K562 (cell line): ENCODE measurements around the gene USP28. TPM values are rescaled to one million over a fixed set of nuclear protein-coding genes. Genes with fewer than 3 reads are reported as not detected.

ENCODE experiments used
- BRD9 ChIP-seq: fragments of 450-650 bp; IDR thresholded peaks from 2 replicates; pipeline ENCODE4 v1.6.1; 2018; ENCODE audit warnings: low read depth; ENCODE audit not compliant: partially characterized antibody
- CEBPB ChIP-seq: fragments of 450-650 bp; IDR thresholded peaks from 2 replicates; pipeline ENCODE4 v1.6.1; 2016; ENCODE audit warnings: missing genetic modification characterization, missing compliant biosample characterization
- ESRRA ChIP-seq: fragments of 450-650 bp; IDR thresholded peaks from 2 replicates; pipeline ENCODE4 v1.6.1; 2014; ENCODE audit warnings: low read depth, mild to moderate bottlenecking, moderate library complexity, borderline replicate concordance
- FOXA3 ChIP-seq, 2 experiments: fragments of 450-650 bp in 1 of 2; sonication (generic) in 1 of 2; formaldehyde crosslinking; IDR thresholded peaks in 1 of 2; conservative IDR thresholded peaks in 1 of 2; 2 replicates each; pipeline versions ENCODE4 v1.4.0 to v1.8.0; 2020 to 2022; ENCODE audit warnings: mild to moderate bottlenecking in 2 of 2, missing genetic modification reagents in 1 of 2
- IFI16 ChIP-seq: fragments of 250-450 bp; sonication (Bioruptor Pico); IDR thresholded peaks from 2 replicates; pipeline ENCODE4 v2.1.2; 2022; ENCODE audit warnings: mild to moderate bottlenecking, inconsistent platforms
- IRF2 ChIP-seq: sonication (generic); formaldehyde crosslinking; IDR thresholded peaks from 2 replicates; pipeline ENCODE4 v1.8.1; 2022; ENCODE audit warnings: mild to moderate bottlenecking, missing genetic modification reagents
- KDM5B ChIP-seq: fragments of 200-600 bp; sonication (generic); IDR thresholded peaks from 2 replicates; pipeline ENCODE4 v1.6.1; 2012; ENCODE audit warnings: low read depth, mild to moderate bottlenecking, moderate library complexity, low read length, control low read depth, inconsistent platforms; ENCODE audit not compliant: insufficient replicate concordance
- MAFG ChIP-seq: fragments of 450-650 bp; conservative IDR thresholded peaks from 2 replicates; pipeline ENCODE4 v1.6.1; 2016; ENCODE audit warnings: missing genetic modification characterization, missing compliant biosample characterization
- MTA2 ChIP-seq: fragments of 450-650 bp; IDR thresholded peaks from 2 replicates; pipeline ENCODE4 v1.6.1; 2016; ENCODE audit warnings: low read depth
- NFE2L1 ChIP-seq: fragments of 450-650 bp; IDR thresholded peaks from 2 replicates; pipeline ENCODE4 v1.6.1; 2016; ENCODE audit warnings: missing genetic modification characterization, low read depth, mild to moderate bottlenecking, missing compliant biosample characterization, moderate library complexity, borderline replicate concordance
- PHTF2 ChIP-seq: fragments of 250-450 bp; sonication (Bioruptor Pico); IDR thresholded peaks from 2 replicates; pipeline ENCODE4 v1.5.0; 2021; ENCODE audit warnings: mild to moderate bottlenecking
- RFX7 ChIP-seq: fragments of 250-450 bp; sonication (Bioruptor Pico); IDR thresholded peaks from 2 replicates; pipeline ENCODE4 v1.5.1; 2021; ENCODE audit warnings: mild to moderate bottlenecking
- SETDB1 ChIP-seq: IDR thresholded peaks from one replicate; pipeline ENCODE4 v1.6.1; 2012; ENCODE audit warnings: low read length, control low read depth, inconsistent platforms
- SMARCB1 ChIP-seq: IDR thresholded peaks from 2 replicates; pipeline ENCODE4 v1.6.1; 2011; ENCODE audit warnings: improper control_type of control experiment, low read depth; ENCODE audit not compliant: insufficient read length
- SMC3 ChIP-seq: conservative IDR thresholded peaks from 2 replicates; pipeline ENCODE4 v1.6.1; 2011; ENCODE audit warnings: low read depth, low read length, improper control_type of control experiment; ENCODE audit not compliant: insufficient read depth
- SREBF2 ChIP-seq: sonication (generic); formaldehyde crosslinking; IDR thresholded peaks from 2 replicates; pipeline ENCODE4 v1.4.0; 2020; ENCODE audit warnings: mild to moderate bottlenecking, missing genetic modification reagents
- STAT5A ChIP-seq: IDR thresholded peaks from 2 replicates; pipeline ENCODE4 v1.6.1; 2012; ENCODE audit warnings: low read length, inconsistent platforms, borderline replicate concordance
- TAF1 ChIP-seq: IDR thresholded peaks from 2 replicates; pipeline ENCODE4 v1.6.1; 2011; ENCODE audit warnings: mild to moderate bottlenecking, low read length, moderate library complexity; ENCODE audit not compliant: insufficient read depth, control insufficient read depth, severe bottlenecking; ENCODE audit errors: extremely low read depth
- TEAD4 ChIP-seq, 2 experiments: sonication (generic) in 1 of 2; formaldehyde crosslinking in 1 of 2; IDR thresholded peaks; 2 replicates each; pipeline versions ENCODE4 v1.6.1 to v1.8.0; 2012 to 2022; ENCODE audit warnings: borderline replicate concordance in 1 of 2, inconsistent platforms in 1 of 2, low read length in 1 of 2, mild to moderate bottlenecking in 1 of 2, missing genetic modification reagents in 1 of 2
- ZKSCAN3 ChIP-seq: fragments of 250-450 bp; sonication (Bioruptor Pico); IDR thresholded peaks from 2 replicates; pipeline ENCODE4 v1.4.0; 2020
- ZNF165 ChIP-seq: fragments of 250-450 bp; sonication (Bioruptor Pico); IDR thresholded peaks from 2 replicates; pipeline ENCODE4 v1.4.0; 2020; ENCODE audit warnings: borderline replicate concordance
- ZNF695 ChIP-seq: fragments of 450-650 bp; formaldehyde crosslinking; IDR thresholded peaks from 2 replicates; pipeline ENCODE4 v1.4.0; 2020; ENCODE audit warnings: mild to moderate bottlenecking, moderate library complexity
- polyA plus RNA-seq, 8 experiments: library from polyadenylated mRNA; depleted of rRNA in 4 of 8; stranded (reverse) in 5 of 8; unstranded in 3 of 8; fragments of >200 nt; fragmentation: Nextera tagmentation in 2 of 8; fragmentation: Illumina TruSeq in 1 of 8; extraction: Ambion mirVana in 2 of 8; extraction: Trizol in 1 of 8; gene quantifications; 2 replicates each; pipeline versions ENCODE4 v1.2.1 to v1.2.3, GENCODE V29; 2011 to 2014; ENCODE audit warnings: inconsistent platforms in 1 of 8, missing spikeins in 1 of 8
- total RNA-seq, 7 experiments: library from RNA; depleted of rRNA in 6 of 7; stranded (reverse); fragments of >200 nt in 6 of 7; fragmentation: Illumina TruSeq in 2 of 7; extraction: Trizol in 2 of 7; gene quantifications; 2 replicates each; pipeline versions ENCODE4 v1.2.1 to v1.2.3, GENCODE V29; 2011 to 2021; ENCODE audit warnings: low replicate concordance in 1 of 7
- TF ChIP-seq, protein P1 (sequence below): fragments of 250-450 bp; sonication (Bioruptor Pico); IDR thresholded peaks from 2 replicates; pipeline ENCODE4 v1.5.0; 2020; ENCODE audit warnings: mild to moderate bottlenecking
- TF ChIP-seq, protein P2 (sequence below): fragments of 250-450 bp; sonication (Bioruptor Pico); IDR thresholded peaks from 2 replicates; pipeline ENCODE4 v1.5.0; 2022; ENCODE audit warnings: mild to moderate bottlenecking

Gene USP28
- total and polyA plus RNA-seq, 9 of the 15 experiments (the other 6 are each of a cell fraction or from before 2014, with no cell fraction given) = 3.7 to 42.7 (median 20.3) TPM

GRCh38 chr11:113773416-113774173 is 101.8 kb downstream of the USP28 start, which contains the start of gene ZW10 (continued):
- TF ChIP-seq PHTF2 (CRISPR knock-in tag) (no peak), KDM5B (peak; percentile 70), IRF2 (no peak), ZNF165 (CRISPR knock-in tag) (no peak), TAF1 (peak; percentile 29), CEBPB (tag) (peak; percentile 45; the same call in 1 of the 2 replicates), RFX7 (CRISPR knock-in tag) (no peak), BRD9 (peak; percentile 60), MTA2 (no peak), ZKSCAN3 (CRISPR knock-in tag) (no peak), MAFG (tag) (no peak), IFI16 (CRISPR knock-in tag) (no peak), NFE2L1 (tag) (no peak), TEAD4 (IDR thresholded peaks at IDR 0.05; ENCODE audit: low read length) (0 out of 2 replicates have a peak, but pooled peaks have one; percentile 15), TEAD4 (CRISPR knock-in tag; IDR thresholded peaks at IDR 0.05; ENCODE audit: borderline replicate concordance) (no peak), SMARCB1 (no peak), FOXA3 (CRISPR knock-in tag; conservative IDR thresholded peaks at IDR 0.05 in 1 of 2, IDR thresholded peaks at IDR 0.05 in 1 of 2) (0 out of 4 replicates have a peak, but pooled peaks of 1 of the 2 experiments have one; percentile 26), SMC3 (no peak), ZNF695 (CRISPR knock-in tag) (no peak), SETDB1 (no peak), SREBF2 (CRISPR knock-in tag) (no peak), ESRRA (no peak), STAT5A (no peak)
- TF ChIP-seq, protein P1, sequence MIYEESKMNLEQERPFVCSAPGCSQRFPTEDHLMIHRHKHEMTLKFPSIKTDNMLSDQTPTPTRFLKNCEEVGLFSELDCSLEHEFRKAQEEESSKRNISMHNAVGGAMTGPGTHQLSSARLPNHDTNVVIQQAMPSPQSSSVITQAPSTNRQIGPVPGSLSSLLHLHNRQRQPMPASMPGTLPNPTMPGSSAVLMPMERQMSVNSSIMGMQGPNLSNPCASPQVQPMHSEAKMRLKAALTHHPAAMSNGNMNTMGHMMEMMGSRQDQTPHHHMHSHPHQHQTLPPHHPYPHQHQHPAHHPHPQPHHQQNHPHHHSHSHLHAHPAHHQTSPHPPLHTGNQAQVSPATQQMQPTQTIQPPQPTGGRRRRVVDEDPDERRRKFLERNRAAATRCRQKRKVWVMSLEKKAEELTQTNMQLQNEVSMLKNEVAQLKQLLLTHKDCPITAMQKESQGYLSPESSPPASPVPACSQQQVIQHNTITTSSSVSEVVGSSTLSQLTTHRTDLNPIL (CRISPR knock-in tag) = no peak
- TF ChIP-seq, protein P2, sequence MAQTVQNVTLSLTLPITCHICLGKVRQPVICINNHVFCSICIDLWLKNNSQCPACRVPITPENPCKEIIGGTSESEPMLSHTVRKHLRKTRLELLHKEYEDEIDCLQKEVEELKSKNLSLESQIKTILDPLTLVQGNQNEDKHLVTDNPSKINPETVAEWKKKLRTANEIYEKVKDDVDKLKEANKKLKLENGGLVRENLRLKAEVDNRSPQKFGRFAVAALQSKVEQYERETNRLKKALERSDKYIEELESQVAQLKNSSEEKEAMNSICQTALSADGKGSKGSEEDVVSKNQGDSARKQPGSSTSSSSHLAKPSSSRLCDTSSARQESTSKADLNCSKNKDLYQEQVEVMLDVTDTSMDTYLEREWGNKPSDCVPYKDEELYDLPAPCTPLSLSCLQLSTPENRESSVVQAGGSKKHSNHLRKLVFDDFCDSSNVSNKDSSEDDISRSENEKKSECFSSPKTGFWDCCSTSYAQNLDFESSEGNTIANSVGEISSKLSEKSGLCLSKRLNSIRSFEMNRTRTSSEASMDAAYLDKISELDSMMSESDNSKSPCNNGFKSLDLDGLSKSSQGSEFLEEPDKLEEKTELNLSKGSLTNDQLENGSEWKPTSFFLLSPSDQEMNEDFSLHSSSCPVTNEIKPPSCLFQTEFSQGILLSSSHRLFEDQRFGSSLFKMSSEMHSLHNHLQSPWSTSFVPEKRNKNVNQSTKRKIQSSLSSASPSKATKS = no peak
